Measurements from ENCODE around the gene RBBP5.

DNA sequence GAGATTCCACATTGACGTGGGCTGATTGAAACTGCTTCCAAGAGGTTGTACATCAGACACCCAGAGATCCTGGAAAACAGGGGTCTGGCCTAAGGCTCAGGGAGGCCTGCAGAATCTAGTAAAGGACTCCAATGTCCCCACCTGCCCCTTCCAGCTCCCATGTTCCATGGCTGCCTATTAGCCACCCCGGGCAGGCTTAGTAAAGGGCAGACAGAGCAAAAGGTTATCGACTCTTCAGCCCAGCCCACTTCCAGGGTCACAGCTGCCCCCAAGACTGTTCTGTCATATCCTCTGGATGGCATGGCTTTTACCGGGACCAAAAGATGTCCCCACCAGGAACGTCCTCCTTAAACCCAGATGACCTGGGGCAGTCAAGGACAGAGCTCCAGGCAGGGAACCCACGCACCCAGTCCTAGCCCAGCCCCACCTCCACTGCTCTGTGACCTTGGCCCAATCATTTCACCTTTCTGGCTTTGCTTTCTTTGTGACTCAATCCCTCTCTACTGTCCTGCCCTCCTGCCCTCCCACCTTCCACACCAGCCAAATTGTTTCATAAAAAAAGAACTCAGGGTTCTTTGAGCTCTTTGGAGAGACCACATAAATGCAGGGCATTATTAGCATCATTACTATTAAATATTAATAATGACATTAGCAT, 83.5 kb downstream of the RBBP5 start:
- TF ChIP-seq, protein P1, sequence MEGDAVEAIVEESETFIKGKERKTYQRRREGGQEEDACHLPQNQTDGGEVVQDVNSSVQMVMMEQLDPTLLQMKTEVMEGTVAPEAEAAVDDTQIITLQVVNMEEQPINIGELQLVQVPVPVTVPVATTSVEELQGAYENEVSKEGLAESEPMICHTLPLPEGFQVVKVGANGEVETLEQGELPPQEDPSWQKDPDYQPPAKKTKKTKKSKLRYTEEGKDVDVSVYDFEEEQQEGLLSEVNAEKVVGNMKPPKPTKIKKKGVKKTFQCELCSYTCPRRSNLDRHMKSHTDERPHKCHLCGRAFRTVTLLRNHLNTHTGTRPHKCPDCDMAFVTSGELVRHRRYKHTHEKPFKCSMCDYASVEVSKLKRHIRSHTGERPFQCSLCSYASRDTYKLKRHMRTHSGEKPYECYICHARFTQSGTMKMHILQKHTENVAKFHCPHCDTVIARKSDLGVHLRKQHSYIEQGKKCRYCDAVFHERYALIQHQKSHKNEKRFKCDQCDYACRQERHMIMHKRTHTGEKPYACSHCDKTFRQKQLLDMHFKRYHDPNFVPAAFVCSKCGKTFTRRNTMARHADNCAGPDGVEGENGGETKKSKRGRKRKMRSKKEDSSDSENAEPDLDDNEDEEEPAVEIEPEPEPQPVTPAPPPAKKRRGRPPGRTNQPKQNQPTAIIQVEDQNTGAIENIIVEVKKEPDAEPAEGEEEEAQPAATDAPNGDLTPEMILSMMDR (IDR thresholded peaks at IDR 0.05): no peak
- TF ChIP-seq ZFX (IDR thresholded peaks at IDR 0.05; ENCODE audit: borderline replicate concordance): no peak

Measured in 22Rv1 (cell line).